Panc1 (cell line): ENCODE results near the gene ANKRD36B.
"Not testable (repeated sequence)": the region's sequence is repeated elsewhere in the genome, so short reads cannot be mapped to it uniquely, and the experiment has no call there.

ENCODE experiments used
- CTCF ChIP-seq: fragments of 450-650 bp; IDR thresholded peaks from 2 replicates; pipeline ENCODE4 v1.5.1; 2017; ENCODE audit warnings: mild to moderate bottlenecking
- TCF7L2 ChIP-seq: IDR thresholded peaks from 2 replicates; pipeline ENCODE4 v1.6.1; 2011; ENCODE audit warnings: mild to moderate bottlenecking, low read depth, low read length, inconsistent platforms

GRCh38 chr2:97611895-97612294 is 22.2 kb upstream of the ANKRD36B start:
- TF ChIP-seq CTCF, TCF7L2: not testable (repeated sequence)
